Measurements from ENCODE around the gene MXI1.

- no peak for TF ChIP-seq YY1 (IDR thresholded peaks at IDR 0.05; ENCODE audit: insufficient read depth, insufficient read length)
- TF ChIP-seq ZNF274 (IDR thresholded peaks at IDR 0.05; ENCODE audit: low read depth, low read length), result no peak
- TF ChIP-seq SUZ12 (IDR thresholded peaks at IDR 0.05; ENCODE audit: extremely low read depth, insufficient read depth, insufficient read length), result no peak
Measured at GRCh38 chr10:110321869-110322620, 114.6 kb downstream of the MXI1 start.

Measured in NT2/D1 (cell line).